AG09319 (cell line): ENCODE results near the gene MAPK1.

Experiments
- DNase-seq: peaks from one replicate; pipeline ENCODE4 v3.0.0-alpha.2; 2010; ENCODE audit warnings: low read depth; ENCODE audit errors: extremely low read depth
- CTCF ChIP-seq: IDR thresholded peaks from 2 replicates; pipeline ENCODE4 v1.5.1; 2011; ENCODE audit warnings: low read depth, mild to moderate bottlenecking, inconsistent platforms, low read length, moderate library complexity

Gene MAPK1

GRCh38 chr22:21868651-21869050 lies 1.2 kb upstream of the MAPK1 start:
- no peak for DNase-seq
- no peak for TF ChIP-seq CTCF

GRCh38 chr22:21866833-21867527 lies 465 bp downstream of the MAPK1 start:
- no peak for DNase-seq
- TF ChIP-seq CTCF: no peak

- peak; percentile 52 for DNase-seq
- TF ChIP-seq CTCF: no peak
Observed at GRCh38 chr22:21865041-21865440, 2.4 kb downstream of the MAPK1 start.

- no peak for DNase-seq
- TF ChIP-seq CTCF: no peak
Observed at GRCh38 chr22:21862386-21863245, 4.8 kb downstream of the MAPK1 start.

- TF ChIP-seq CTCF: no peak
- no peak for DNase-seq
Observed at GRCh38 chr22:21861851-21862250, 5.6 kb downstream of the MAPK1 start.

- no peak for TF ChIP-seq CTCF
- no peak for DNase-seq
Observed at GRCh38 chr22:21861264-21861848, 6.1 kb downstream of the MAPK1 start.

- no peak for DNase-seq
- TF ChIP-seq CTCF: no peak
Observed at GRCh38 chr22:21860491-21861039, 6.9 kb downstream of the MAPK1 start.
